GM19025 (cell line): Measurements from ENCODE around the gene CTAGE6.
"Not testable (repeated sequence)": the region's sequence is repeated elsewhere in the genome, so short reads cannot be mapped to it uniquely, and the experiment has no call there.

Experiments
- ATAC-seq: cut with Tn5 transposase; IDR thresholded peaks from one replicate; pipeline ENCODE4 v1.9.1; 2021; ENCODE audit warnings: mild to moderate bottlenecking, low read depth, moderate library complexity; ENCODE audit not compliant: unreplicated experiment

Gene CTAGE6

GRCh38 chr7:143726143-143726542, 31.4 kb downstream of the CTAGE6 start:
- not testable (repeated sequence) for ATAC-seq

GRCh38 chr7:143720335-143720734, 37.2 kb downstream of the CTAGE6 start:
- not testable (repeated sequence) for ATAC-seq

GRCh38 chr7:143715543-143716193, 41.8 kb downstream of the CTAGE6 start:
- ATAC-seq, result not testable (repeated sequence)

GRCh38 chr7:143714581-143715454, 42.7 kb downstream of the CTAGE6 start:
- not testable (repeated sequence) for ATAC-seq

- not testable (repeated sequence) for ATAC-seq
These were observed 45.1 kb downstream of the CTAGE6 start for GRCh38 chr7:143712381-143712780.

GRCh38 chr7:143711727-143712324, 45.7 kb downstream of the CTAGE6 start:
- ATAC-seq, result not testable (repeated sequence)

GRCh38 chr7:143709895-143710294, 47.6 kb downstream of the CTAGE6 start:
- not testable (repeated sequence) for ATAC-seq
